SU-DHL-6 (cell line): Measurements from ENCODE around the gene UQCRHL.
"Not testable (repeated sequence)": the region's sequence is repeated elsewhere in the genome, so short reads cannot be mapped to it uniquely, and the experiment has no call there.

Source experiments
- CTCF ChIP-seq: fragments of 200-600 bp; sonication (generic); IDR thresholded peaks from one replicate; pipeline ENCODE4 v1.5.1; 2017; ENCODE audit warnings: antibody characterized with exemption, mild to moderate bottlenecking, low read length, moderate library complexity; ENCODE audit not compliant: insufficient read depth, poor library complexity, severe bottlenecking
- EZH2phosphoT487 ChIP-seq: fragments of 200-600 bp; sonication (generic), shearing (Covaris generic); conservative IDR thresholded peaks from 2 replicates; pipeline ENCODE4 v1.6.1; 2018; ENCODE audit warnings: mild to moderate bottlenecking, antibody characterized with exemption, low read length, moderate library complexity, mixed read lengths

- not testable (repeated sequence) for TF ChIP-seq CTCF, EZH2phosphoT487
Measured at GRCh38 chr1:15827567-15827966, 20.1 kb upstream of the UQCRHL start.
